ENCODE data around the gene RRP1.
A peak's percentile ranks its signal among the peaks of the same experiment; 100 is the strongest.

DNA sequence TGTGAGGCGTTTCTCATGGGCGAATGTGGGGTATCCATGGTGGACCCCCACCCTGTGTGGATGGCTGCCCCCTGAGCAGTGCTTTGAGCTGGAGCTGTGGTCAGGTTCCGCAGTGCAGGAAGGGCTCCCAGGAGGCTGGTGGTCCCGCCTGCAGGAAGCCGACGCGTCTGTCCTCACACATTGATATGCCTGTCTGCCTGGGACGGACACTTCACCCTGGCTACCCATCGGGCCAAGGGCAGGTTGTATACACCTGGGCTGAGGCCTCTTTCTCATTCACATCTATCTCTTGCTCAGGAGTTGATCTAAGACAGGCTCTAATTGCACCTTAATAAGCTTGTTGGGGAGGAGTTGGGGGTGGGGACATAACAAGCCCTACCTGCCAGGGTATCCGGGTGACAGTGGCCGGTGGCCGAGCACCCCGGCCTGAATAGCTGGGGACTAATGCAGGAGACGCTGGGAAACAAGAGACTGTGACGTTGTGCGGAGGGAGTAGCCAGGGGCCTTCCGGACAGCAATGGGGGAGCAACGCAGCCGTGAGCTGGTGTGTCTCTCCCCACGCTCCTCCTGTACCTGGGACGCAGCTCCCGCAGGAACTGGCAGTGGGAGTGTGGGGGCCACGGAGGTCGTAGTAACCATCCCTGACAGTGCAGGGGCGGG is 48.8 kb upstream of the RRP1 start:
- TF ChIP-seq ZNF274 (IDR thresholded peaks at IDR 0.05; ENCODE audit: low read depth, low read length): no peak
- TF ChIP-seq YY1 (IDR thresholded peaks at IDR 0.05; ENCODE audit: insufficient read depth, insufficient read length): peak; percentile 68
